Muscle layer of colon (tissue), 2 donors: ENCODE measurements around the gene KSR2.

Experiments used
- H3K27ac ChIP-seq: one replicate; pipeline ENCODE4 v1.7.0; 2013; ENCODE audit warnings: low read depth, mild to moderate bottlenecking, low read length, moderate library complexity
- H3K27me3 ChIP-seq, 2 donors: one replicate each; pipeline ENCODE4 v1.7.0; 2013; ENCODE audit warnings: low read length in 2 of 2, mild to moderate bottlenecking in 2 of 2; ENCODE audit not compliant: insufficient read depth in 2 of 2, control insufficient read depth in 1 of 2
- H3K36me3 ChIP-seq: one replicate; pipeline ENCODE4 v1.7.0; 2013; ENCODE audit warnings: mild to moderate bottlenecking, low read length; ENCODE audit not compliant: insufficient read depth
- H3K4me1 ChIP-seq: one replicate; pipeline ENCODE4 v1.7.0; 2013; ENCODE audit warnings: mild to moderate bottlenecking, low read length; ENCODE audit not compliant: insufficient read depth
- H3K4me3 ChIP-seq, 2 donors: one replicate each; pipeline ENCODE4 v1.7.0; 2013; ENCODE audit warnings: low read length in 2 of 2, low read depth in 1 of 2, mild to moderate bottlenecking in 1 of 2, moderate library complexity in 1 of 2
- H3K9ac ChIP-seq: one replicate; pipeline ENCODE4 v1.7.0; 2013; ENCODE audit warnings: low read length
- H3K9me3 ChIP-seq: one replicate; pipeline ENCODE4 v1.7.0; 2013; ENCODE audit warnings: mild to moderate bottlenecking, low read length
- donor health status: abdominal sarcoma.
- donor health status: Adenocarcinoma of cecum.

Gene KSR2

DNA sequence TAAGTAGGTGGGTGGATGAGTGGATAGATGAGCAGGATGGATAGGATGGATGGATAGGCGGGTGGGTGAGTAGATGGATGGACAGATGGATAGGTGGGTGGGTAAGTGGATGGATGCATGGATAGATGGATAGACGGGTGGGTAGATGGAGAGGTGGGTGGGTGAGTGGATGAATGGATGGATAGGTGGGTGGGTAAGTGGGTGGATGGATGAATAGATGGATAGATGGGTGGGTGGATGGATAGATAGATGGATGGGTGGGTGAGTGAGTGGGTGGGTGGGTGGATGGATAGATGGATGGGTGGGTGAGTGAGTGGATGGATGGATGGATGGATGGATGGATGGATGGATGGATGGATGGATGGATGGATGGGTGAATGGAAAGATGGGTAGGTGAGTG lies 385.7 kb downstream of the KSR2 start:
- Histone ChIP-seq H3K36me3 (no peaks in the 10 kb centered on the region), H3K4me1 (no peaks in the 10 kb centered on the region), H3K27ac (no peak overlapping the region), H3K9ac (no peak overlapping the region), H3K27me3 (no peaks in the 10 kb centered on the region), H3K9me3 (no peaks in the 10 kb centered on the region), H3K4me3 (no peak overlapping the region)

DNA sequence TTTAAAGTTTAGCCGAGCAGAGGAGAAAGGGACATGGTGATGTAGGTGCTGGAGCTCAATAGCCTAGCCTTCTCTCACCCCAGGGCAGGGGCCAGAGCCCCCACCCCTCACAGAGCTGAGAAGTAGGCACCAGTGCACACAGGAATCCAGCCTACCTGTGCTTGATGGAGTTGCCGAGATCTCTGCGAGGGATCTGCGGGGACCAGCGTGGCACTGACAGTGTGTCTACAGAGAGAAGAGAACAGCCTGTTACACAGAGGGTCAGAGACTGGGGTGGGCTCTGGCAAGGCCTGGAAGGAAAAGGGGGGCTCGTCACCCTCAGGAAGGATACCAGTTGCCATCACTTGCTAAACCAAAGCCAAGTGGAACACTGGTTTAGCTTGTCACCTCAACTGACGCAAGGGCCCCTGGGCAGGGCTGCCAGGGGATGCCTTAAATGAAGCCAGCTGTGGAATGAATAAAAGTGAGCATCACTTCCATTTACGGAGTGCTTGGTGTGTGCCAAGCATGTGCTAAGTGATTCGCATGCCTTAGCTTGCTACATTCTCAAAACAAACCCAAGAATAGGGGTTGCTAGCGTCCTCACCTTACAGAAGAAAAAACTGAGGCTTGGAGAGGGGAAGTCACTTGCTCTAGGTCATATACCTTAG lies 386.5 kb downstream of the KSR2 start:
- Histone ChIP-seq H3K27ac (no peak overlapping the region), H3K9ac (no peak overlapping the region), H3K4me1 (no peaks in the 10 kb centered on the region), H3K4me3 (no peak overlapping the region), H3K9me3 (no peaks in the 10 kb centered on the region), H3K27me3 (no peaks in the 10 kb centered on the region), H3K36me3 (no peaks in the 10 kb centered on the region)

DNA sequence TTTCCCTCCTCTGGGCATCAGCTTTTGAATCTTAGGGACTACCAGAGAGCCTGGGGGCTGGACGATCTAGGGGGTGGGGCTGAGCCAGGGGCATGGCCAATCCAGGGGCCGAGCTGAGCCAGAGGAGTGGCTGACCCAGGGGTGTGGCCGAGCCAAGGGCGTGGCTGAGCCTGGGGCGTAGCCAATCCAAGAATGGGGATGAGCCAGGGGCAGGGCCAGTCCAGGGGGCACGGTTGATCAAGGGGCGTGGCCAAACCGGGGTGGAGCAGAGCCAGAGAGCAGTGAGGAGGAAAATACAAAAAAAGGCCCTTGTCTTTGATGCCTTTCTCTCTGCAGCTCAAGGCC lies 388.1 kb downstream of the KSR2 start:
- Histone ChIP-seq H3K4me1 (no peaks in the 10 kb centered on the region), H3K36me3 (no peaks in the 10 kb centered on the region), H3K9me3 (no peaks in the 10 kb centered on the region), H3K27ac (no peak overlapping the region), H3K9ac (no peak overlapping the region), H3K27me3 (no peaks in the 10 kb centered on the region), H3K4me3 (no peak overlapping the region)

DNA sequence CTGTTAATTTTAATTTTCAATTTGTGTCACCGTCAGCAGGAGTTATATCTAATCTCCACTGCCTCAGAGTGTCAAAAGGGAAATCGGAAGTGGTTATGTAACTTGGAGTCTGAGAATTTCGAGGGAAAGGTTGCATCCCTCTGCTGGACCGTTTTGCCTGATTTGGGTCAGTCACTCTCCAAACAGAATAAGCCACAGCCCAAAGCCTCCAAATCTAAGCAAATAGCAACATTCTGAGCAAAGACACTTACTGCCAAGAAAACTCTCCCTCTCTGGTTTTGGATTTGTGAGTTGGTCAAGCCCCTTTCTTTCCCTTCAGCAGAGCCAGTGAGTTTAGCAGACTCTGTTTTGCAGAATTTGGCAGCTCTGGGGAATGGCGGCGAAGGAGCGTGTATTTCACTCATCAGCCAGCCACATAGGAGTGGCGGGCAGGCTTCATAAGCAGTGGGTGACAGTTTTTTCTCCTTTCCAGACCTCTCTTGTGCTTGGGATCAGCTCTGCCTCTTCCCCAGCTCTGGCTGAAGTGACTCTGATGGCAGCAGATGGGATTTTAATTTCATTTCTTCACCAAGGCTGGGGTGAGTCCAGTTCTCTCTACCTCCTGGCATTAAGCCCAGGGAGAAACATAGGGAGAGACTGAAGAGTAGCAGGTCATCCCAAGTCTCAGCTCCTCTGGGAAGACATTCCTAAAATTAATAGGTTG lies 388.6 kb downstream of the KSR2 start:
- H3K4me3 ChIP-seq = no peak overlapping the region
- H3K9me3 ChIP-seq = no peaks in the 10 kb centered on the region
- no peaks in the 10 kb centered on the region for H3K4me1 ChIP-seq
- H3K9ac ChIP-seq = no peak overlapping the region
- H3K27me3 ChIP-seq = no peaks in the 10 kb centered on the region
- H3K36me3 ChIP-seq = no peaks in the 10 kb centered on the region
- no peak overlapping the region for H3K27ac ChIP-seq

DNA sequence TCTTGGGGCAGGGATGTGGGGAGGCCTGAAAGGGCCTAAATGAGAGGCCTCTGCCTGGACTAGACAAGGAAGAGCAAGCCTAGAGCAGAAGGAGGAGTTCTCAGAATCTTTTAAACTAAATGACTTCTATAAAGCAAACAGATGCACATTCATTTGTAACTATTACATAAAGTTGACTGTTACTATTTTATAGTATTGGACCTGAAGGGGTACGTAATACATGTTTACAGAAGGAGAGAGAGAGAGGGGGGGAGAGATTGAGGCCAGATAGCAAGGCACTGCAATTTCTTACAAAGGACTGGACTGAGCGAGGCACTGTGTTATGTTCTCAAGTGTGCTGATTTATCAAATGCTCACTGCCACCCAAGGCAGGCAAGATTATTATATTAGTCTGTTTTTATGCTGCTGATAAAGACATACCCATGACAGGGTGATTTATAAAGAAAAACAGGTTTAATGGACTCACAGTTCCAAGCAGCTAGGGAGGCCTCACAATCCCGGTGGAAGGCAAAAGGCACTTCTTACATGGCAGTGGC lies 391.6 kb downstream of the KSR2 start:
- Histone ChIP-seq H3K9me3 (no peaks in the 10 kb centered on the region), H3K27ac (no peak overlapping the region), H3K4me1 (no peaks in the 10 kb centered on the region), H3K4me3 (no peak overlapping the region), H3K27me3 (no peaks in the 10 kb centered on the region), H3K36me3 (no peaks in the 10 kb centered on the region), H3K9ac (no peak overlapping the region)

DNA sequence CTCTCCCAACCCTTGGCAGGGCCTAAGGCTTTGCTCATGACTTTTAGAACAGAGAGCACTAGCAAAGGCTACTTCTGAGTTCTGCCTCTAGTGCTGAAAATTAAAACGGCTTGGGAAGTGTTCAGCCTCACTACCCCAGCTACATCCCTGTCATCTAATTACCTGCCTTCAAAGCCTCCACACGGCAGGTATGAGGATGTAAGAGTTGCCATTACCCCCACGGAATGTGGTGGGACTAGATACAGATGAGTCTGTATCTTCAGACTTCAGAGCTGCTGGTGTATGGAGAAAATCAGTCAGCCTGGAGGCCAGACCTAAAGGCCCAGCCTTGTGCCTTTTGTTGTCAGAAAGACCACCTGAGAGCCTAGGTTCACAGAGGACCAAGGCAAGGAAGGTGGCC lies 392.7 kb downstream of the KSR2 start:
- H3K4me3 ChIP-seq = no peak overlapping the region
- no peaks in the 10 kb centered on the region for H3K4me1 ChIP-seq
- H3K27ac ChIP-seq = no peak overlapping the region
- H3K9me3 ChIP-seq = no peaks in the 10 kb centered on the region
- no peaks in the 10 kb centered on the region for H3K36me3 ChIP-seq
- no peak overlapping the region for H3K9ac ChIP-seq
- H3K27me3 ChIP-seq = no peaks in the 10 kb centered on the region

DNA sequence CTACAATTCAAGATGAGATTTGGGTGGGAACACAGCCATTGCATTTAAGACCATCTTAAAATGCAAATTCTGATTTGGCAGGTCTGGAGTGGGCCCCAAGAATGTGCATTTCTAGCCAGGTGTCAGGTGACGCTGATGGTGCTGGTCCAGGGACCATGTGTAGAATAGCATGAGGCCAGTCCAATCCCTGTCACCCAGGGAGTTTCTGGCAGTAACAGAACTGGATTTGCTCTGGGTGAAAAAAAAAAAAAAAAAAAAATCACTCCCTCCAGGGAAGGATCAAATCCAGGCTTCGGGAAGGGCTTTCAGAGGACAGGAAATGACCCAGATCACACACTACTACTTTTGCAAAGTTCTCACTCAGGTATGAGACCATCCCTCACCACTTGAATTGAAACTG lies 394.1 kb downstream of the KSR2 start:
- H3K36me3 ChIP-seq = no peaks in the 10 kb centered on the region
- H3K9me3 ChIP-seq = no peaks in the 10 kb centered on the region
- H3K27me3 ChIP-seq = no peaks in the 10 kb centered on the region
- H3K4me3 ChIP-seq = no peak overlapping the region
- no peak overlapping the region for H3K9ac ChIP-seq
- no peak overlapping the region for H3K27ac ChIP-seq
- no peaks in the 10 kb centered on the region for H3K4me1 ChIP-seq

DNA sequence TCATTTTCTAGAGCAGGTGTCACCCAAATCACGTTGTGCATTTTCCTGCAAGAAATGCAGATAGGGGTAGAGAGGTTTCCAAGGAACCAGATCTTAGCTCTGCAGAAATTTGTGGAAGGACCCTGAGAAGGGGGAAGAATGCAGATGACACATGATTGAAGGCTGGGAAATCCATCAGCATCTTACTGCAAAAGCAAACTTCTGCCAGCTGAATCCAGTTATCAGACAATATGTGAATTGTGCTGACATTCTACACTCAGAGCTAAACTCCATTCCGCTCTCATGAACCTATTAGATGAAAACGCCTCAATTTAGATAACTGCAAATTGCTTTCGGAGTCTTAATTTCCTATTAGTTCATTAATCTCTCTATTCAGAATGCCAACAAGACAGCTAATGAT lies 396.0 kb downstream of the KSR2 start:
- Histone ChIP-seq H3K27ac (no peak overlapping the region), H3K4me1 (no peaks in the 10 kb centered on the region), H3K27me3 (no peaks in the 10 kb centered on the region), H3K9me3 (no peaks in the 10 kb centered on the region), H3K4me3 (no peak overlapping the region), H3K36me3 (no peaks in the 10 kb centered on the region), H3K9ac (no peak overlapping the region)

DNA sequence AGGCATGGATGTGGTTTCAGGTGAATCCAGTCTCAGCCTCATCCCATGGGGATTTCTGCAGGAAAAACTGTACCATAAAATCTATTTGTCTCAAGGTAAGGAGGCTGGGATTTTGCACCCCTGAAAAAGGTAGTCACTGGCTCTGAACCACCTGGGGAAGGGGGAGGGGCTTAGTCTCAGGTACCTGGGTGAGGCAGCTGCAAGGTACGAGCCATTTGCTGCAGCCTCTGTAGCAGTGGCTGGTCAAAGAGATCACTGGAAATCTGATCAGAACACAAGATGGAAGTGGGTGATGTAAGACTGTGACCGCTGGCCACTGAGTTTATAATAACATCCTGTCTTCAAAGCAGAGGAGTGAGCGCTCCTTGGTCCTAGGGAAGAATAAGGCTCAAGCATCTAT lies 397.5 kb downstream of the KSR2 start:
- H3K4me3 ChIP-seq = no peak overlapping the region
- no peaks in the 10 kb centered on the region for H3K4me1 ChIP-seq
- no peak overlapping the region for H3K27ac ChIP-seq
- no peak overlapping the region for H3K9ac ChIP-seq
- H3K9me3 ChIP-seq = no peaks in the 10 kb centered on the region
- no peaks in the 10 kb centered on the region for H3K36me3 ChIP-seq
- no peaks in the 10 kb centered on the region for H3K27me3 ChIP-seq

DNA sequence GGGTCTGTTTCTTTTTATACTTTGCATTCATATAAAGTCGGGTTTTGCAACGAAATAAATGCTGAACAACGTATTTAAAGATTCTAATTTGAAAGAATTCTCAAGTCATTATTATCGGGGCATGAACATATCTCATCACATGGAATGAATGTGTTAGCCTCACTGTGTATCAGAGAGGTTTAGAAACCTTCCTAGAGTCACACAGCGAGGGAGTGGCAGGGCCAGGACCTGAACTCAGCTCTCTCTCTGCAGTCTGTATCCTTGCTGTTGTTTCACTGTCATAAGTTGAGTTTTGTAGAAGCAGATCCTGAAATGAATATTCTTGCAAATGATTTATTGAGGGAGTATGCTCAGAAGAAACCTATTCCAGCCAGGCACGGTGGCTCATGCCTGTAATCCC lies 398.2 kb downstream of the KSR2 start:
- no peaks in the 10 kb centered on the region for H3K27me3 ChIP-seq
- H3K4me3 ChIP-seq = no peak overlapping the region
- no peak overlapping the region for H3K9ac ChIP-seq
- no peaks in the 10 kb centered on the region for H3K4me1 ChIP-seq
- H3K36me3 ChIP-seq = no peaks in the 10 kb centered on the region
- no peak overlapping the region for H3K27ac ChIP-seq
- H3K9me3 ChIP-seq = no peaks in the 10 kb centered on the region

DNA sequence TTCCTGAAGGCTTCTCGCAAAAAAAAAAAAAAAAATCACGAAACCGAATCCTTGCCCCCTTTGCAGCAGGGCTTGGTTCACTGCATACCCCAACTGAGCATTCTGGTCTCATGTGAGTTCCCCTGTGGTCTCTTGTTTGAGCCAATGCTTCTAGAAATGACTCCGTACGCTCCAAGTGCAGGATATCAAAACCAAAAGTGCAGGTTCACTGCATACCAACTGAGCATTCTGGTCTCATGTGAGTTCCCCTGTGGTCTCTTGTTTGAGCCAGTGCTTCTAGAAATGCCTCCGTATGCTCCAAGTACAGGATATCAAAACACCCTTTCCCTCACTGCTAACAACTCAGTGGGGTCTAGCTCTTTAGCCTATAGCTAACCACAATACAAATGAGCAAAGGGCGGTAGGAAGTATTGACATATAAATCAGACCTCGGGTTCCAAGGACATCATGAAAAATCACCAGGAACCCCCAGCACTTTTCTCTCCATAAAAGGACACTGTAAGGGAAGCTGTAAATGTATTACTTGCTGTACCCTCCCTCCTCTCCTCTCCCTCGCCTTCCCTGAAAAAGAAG lies 401.1 kb downstream of the KSR2 start:
- Histone ChIP-seq H3K9ac (no peak overlapping the region), H3K4me1 (no peaks in the 10 kb centered on the region), H3K36me3 (no peaks in the 10 kb centered on the region), H3K27me3 (no peaks in the 10 kb centered on the region), H3K9me3 (no peaks in the 10 kb centered on the region), H3K27ac (no peak overlapping the region), H3K4me3 (no peak overlapping the region)

DNA sequence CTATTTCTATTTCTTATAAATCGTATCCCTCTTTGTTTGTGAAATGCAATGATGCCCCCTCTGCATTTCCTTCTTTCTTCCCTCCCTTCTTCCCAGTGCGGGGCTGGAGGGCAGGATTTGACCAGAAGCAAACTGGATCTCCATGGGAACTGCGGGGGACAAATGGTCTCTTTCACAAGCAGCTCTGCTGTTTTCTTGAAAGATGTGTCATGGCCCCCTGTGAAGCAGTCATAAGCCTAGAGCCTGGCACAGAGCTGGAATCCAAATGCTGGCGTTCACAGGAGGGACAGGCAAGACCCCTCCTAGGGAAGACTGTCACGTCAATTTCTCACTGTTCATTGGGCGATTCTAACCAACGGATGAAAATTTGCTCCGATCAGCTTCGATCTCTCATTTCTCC lies 403.9 kb downstream of the KSR2 start:
- H3K4me1 ChIP-seq = no peaks in the 10 kb centered on the region
- H3K9me3 ChIP-seq = no peaks in the 10 kb centered on the region
- H3K9ac ChIP-seq = no peak overlapping the region
- H3K36me3 ChIP-seq = no peaks in the 10 kb centered on the region
- no peaks in the 10 kb centered on the region for H3K27me3 ChIP-seq
- no peak overlapping the region for H3K27ac ChIP-seq
- H3K4me3 ChIP-seq = no peak overlapping the region
